Adrenal gland (tissue), 5 donors: ENCODE data around the gene BABAM2.

Experiments used
- POLR2A ChIP-seq, 2 donors: fragments of 450-650 bp; IDR thresholded peaks; one replicate each; pipeline ENCODE4 v1.6.1; 2017; ENCODE audit warnings: antibody characterized with exemption in 2 of 2, mild to moderate bottlenecking in 2 of 2, moderate library complexity in 1 of 2
- TF ChIP-seq, protein P1 (sequence below), 6 experiments: fragments of 450-650 bp in 4 of 6; fragments of 200-600 bp in 2 of 6; sonication (generic) in 1 of 6; IDR thresholded peaks; 1 replicate in 5 of 6; 2 replicates in 1 of 6; pipeline versions ENCODE4 v1.5.1 to v1.8.0; 2016 to 2021; ENCODE audit warnings: antibody characterized with exemption in 6 of 6, mild to moderate bottlenecking in 2 of 6, moderate library complexity in 1 of 6
- donor health status: DM: no; HTN: no; CAD: no.

DNA sequence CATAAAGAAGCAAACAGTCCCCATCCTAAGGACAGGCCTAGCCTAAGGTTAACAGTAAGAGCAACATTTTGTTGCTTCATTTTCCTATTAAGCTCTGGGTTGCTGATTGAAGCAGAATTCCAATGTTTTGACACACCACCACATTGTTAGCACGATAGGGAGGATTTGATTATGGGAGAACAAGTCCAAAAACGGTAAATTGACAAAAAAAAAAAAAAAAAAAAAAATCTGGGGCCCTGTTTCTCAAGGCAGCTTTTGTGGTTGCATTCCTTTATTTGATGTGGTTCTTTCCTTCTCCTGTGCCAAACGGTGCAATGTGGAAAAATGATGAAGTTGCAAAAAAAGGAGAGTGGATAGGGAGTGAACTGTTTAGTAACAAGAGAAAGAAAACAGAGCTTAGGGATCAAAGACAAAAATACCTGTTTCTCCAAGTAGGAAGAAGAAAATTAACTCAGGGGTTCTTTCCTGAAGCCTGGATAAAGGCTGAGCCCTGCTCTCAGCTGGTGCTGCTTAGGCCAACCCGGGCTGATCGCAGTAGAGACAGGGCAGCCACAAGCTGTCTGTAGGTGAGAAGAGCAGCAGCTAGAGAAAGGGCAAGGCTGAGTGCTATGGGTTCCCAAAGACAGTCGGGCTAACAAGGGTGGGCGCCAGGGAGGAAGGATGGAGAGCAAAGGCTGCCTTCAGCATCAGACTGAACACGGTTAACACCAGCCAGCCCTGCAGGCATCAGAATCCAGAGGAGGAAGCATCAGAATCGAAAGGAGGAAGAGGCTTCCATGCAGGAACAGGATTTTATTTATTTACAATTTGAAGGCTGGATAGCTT is 334.3 kb downstream of the BABAM2 start:
- TF ChIP-seq, protein P1, sequence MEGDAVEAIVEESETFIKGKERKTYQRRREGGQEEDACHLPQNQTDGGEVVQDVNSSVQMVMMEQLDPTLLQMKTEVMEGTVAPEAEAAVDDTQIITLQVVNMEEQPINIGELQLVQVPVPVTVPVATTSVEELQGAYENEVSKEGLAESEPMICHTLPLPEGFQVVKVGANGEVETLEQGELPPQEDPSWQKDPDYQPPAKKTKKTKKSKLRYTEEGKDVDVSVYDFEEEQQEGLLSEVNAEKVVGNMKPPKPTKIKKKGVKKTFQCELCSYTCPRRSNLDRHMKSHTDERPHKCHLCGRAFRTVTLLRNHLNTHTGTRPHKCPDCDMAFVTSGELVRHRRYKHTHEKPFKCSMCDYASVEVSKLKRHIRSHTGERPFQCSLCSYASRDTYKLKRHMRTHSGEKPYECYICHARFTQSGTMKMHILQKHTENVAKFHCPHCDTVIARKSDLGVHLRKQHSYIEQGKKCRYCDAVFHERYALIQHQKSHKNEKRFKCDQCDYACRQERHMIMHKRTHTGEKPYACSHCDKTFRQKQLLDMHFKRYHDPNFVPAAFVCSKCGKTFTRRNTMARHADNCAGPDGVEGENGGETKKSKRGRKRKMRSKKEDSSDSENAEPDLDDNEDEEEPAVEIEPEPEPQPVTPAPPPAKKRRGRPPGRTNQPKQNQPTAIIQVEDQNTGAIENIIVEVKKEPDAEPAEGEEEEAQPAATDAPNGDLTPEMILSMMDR (IDR thresholded peaks at IDR 0.05) = no peak
- TF ChIP-seq POLR2A (IDR thresholded peaks at IDR 0.05) = no peak
